SK-N-SH treated with all-trans-retinoic acid at 6 μM for 48 hours (cell line): ENCODE results near the gene MKI67.

Experiments used
- CSDC2 ChIP-seq: fragments of 250-450 bp; sonication (Bioruptor Pico); IDR thresholded peaks from 2 replicates; pipeline ENCODE4 v1.5.0; 2020; ENCODE audit warnings: mild to moderate bottlenecking, moderate library complexity
- ESRRG ChIP-seq: fragments of 250-450 bp; sonication (Bioruptor Pico); IDR thresholded peaks from 2 replicates; pipeline ENCODE4 v1.6.1; 2021; ENCODE audit warnings: mild to moderate bottlenecking
- GLIS3 ChIP-seq: fragments of 250-450 bp; sonication (Bioruptor Pico); IDR thresholded peaks from 2 replicates; pipeline ENCODE4 v1.5.0; 2020; ENCODE audit warnings: mild to moderate bottlenecking, moderate library complexity
- OSR1 ChIP-seq: fragments of 250-450 bp; sonication (Bioruptor Pico); IDR thresholded peaks from 2 replicates; pipeline ENCODE4 v1.8.0; 2022; ENCODE audit warnings: moderate library complexity, mild to moderate bottlenecking, inconsistent platforms
- PPARA ChIP-seq: fragments of 250-450 bp; sonication (Bioruptor Pico); IDR thresholded peaks from 2 replicates; pipeline ENCODE4 v1.5.0; 2020; ENCODE audit warnings: mild to moderate bottlenecking, borderline replicate concordance
- ZFP3 ChIP-seq: fragments of 250-450 bp; sonication (Bioruptor Pico); IDR thresholded peaks from 2 replicates; pipeline ENCODE4 v1.5.0; 2020; ENCODE audit warnings: mild to moderate bottlenecking, moderate library complexity
- ZFP30 ChIP-seq: fragments of 450-650 bp; formaldehyde crosslinking; IDR thresholded peaks from 2 replicates; pipeline ENCODE4 v1.5.0; 2022; ENCODE audit warnings: mild to moderate bottlenecking, moderate library complexity
- TF ChIP-seq, protein P1 (sequence below): fragments of 250-450 bp; sonication (Bioruptor Pico); IDR thresholded peaks from 2 replicates; pipeline ENCODE4 v1.5.1; 2020; ENCODE audit warnings: low read depth, mild to moderate bottlenecking, moderate library complexity
- TF ChIP-seq, protein P2 (sequence below): fragments of 250-450 bp; sonication (Bioruptor Pico); IDR thresholded peaks from 2 replicates; pipeline ENCODE4 v1.8.0; 2021; ENCODE audit warnings: low read depth, mild to moderate bottlenecking, moderate library complexity, borderline replicate concordance

DNA sequence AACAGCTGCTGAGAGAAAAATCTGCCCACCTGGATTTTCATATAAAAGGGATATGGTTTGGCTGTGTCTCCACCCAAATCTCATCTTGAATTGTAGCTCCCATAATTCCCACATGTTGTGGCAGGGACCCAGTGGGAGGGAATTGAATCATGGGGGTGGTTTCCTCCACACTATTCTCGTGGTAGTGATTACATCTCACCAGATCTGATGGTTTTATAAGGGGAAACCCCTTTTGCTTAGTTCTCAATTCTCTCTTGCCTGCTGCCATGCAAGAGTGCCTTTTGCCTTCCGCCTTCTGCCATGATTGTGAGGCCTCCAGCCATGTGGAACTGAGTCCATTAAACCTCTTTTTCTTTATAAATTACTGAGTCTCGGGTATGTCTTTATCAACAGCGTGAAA is 20.8 kb upstream of the MKI67 start:
- TF ChIP-seq ZFP3 (CRISPR knock-in tag) (no peak), GLIS3 (CRISPR knock-in tag) (no peak), OSR1 (no peak), CSDC2 (no peak), ZFP30 (CRISPR knock-in tag) (no peak), ESRRG (CRISPR knock-in tag) (no peak), PPARA (CRISPR knock-in tag) (no peak)
- TF ChIP-seq, protein P1, sequence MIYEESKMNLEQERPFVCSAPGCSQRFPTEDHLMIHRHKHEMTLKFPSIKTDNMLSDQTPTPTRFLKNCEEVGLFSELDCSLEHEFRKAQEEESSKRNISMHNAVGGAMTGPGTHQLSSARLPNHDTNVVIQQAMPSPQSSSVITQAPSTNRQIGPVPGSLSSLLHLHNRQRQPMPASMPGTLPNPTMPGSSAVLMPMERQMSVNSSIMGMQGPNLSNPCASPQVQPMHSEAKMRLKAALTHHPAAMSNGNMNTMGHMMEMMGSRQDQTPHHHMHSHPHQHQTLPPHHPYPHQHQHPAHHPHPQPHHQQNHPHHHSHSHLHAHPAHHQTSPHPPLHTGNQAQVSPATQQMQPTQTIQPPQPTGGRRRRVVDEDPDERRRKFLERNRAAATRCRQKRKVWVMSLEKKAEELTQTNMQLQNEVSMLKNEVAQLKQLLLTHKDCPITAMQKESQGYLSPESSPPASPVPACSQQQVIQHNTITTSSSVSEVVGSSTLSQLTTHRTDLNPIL (CRISPR knock-in tag) = no peak
- TF ChIP-seq, protein P2, sequence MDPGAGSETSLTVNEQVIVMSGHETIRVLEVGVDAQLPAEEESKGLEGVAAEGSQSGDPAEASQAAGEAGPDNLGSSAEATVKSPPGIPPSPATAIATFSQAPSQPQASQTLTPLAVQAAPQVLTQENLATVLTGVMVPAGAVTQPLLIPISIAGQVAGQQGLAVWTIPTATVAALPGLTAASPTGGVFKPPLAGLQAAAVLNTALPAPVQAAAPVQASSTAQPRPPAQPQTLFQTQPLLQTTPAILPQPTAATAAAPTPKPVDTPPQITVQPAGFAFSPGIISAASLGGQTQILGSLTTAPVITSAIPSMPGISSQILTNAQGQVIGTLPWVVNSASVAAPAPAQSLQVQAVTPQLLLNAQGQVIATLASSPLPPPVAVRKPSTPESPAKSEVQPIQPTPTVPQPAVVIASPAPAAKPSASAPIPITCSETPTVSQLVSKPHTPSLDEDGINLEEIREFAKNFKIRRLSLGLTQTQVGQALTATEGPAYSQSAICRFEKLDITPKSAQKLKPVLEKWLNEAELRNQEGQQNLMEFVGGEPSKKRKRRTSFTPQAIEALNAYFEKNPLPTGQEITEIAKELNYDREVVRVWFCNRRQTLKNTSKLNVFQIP = no peak
